Fibroblast of lung (primary cell): ENCODE results near the gene UBE3D. TPM values are rescaled to one million over a fixed set of nuclear protein-coding genes. Genes with fewer than 3 reads are reported as not detected.

ENCODE experiments used
- DNase-seq, 2 donors: peaks; one replicate each; pipeline versions ENCODE4 v3.0.0 to v3.0.0-alpha.2; 2010; ENCODE audit warnings: low read depth in 2 of 2
- H2AFZ ChIP-seq: 2 replicates; pipeline ENCODE4 v1.5.1; 2012; ENCODE audit warnings: low read length, control low read depth, inconsistent platforms
- H3K27ac ChIP-seq: 2 replicates; pipeline ENCODE4 v1.5.1; 2011; ENCODE audit warnings: low read length, control low read depth; ENCODE audit not compliant: insufficient read depth
- H3K27me3 ChIP-seq: 2 replicates; pipeline ENCODE4 v1.5.1; 2011; ENCODE audit warnings: mild to moderate bottlenecking, low read length; ENCODE audit not compliant: control insufficient read depth, insufficient read depth
- H3K36me3 ChIP-seq: 2 replicates; pipeline ENCODE4 v1.5.1; 2011; ENCODE audit warnings: low read length; ENCODE audit not compliant: control insufficient read depth, insufficient read depth
- H3K4me1 ChIP-seq: 2 replicates; pipeline ENCODE4 v1.5.1; 2011; ENCODE audit warnings: low read length; ENCODE audit not compliant: control insufficient read depth, insufficient read depth; ENCODE audit errors: extremely low read depth
- H3K4me2 ChIP-seq: 2 replicates; pipeline ENCODE4 v1.5.1; 2011; ENCODE audit warnings: low read length, control low read depth; ENCODE audit not compliant: insufficient read depth; ENCODE audit errors: extremely low read depth
- H3K4me3 ChIP-seq, 4 experiments: fragments of 200-600 bp in 1 of 4; sonication (generic) in 1 of 4; replicated peaks in 1 of 4; 2 replicates each; pipeline ENCODE4 v1.5.1; 2011 to 2016; ENCODE audit warnings: low read length in 4 of 4, low read depth in 3 of 4, mild to moderate bottlenecking in 3 of 4, control low read depth in 2 of 4, inconsistent platforms in 1 of 4, mixed read lengths in 1 of 4; ENCODE audit not compliant: insufficient read depth in 1 of 4; ENCODE audit errors: control extremely low read depth in 1 of 4
- H3K79me2 ChIP-seq: 2 replicates; pipeline ENCODE4 v1.5.1; 2012; ENCODE audit warnings: mild to moderate bottlenecking, low read length, inconsistent platforms; ENCODE audit not compliant: control insufficient read depth, insufficient read depth
- H3K9ac ChIP-seq: 2 replicates; pipeline ENCODE4 v1.5.1; 2011; ENCODE audit warnings: mild to moderate bottlenecking, low read length, control low read depth; ENCODE audit not compliant: insufficient read depth
- H3K9me3 ChIP-seq: 2 replicates; pipeline ENCODE4 v1.5.1; 2012; ENCODE audit warnings: low read depth, low read length; ENCODE audit not compliant: control insufficient read depth, insufficient read depth
- H4K20me1 ChIP-seq: 2 replicates; pipeline ENCODE4 v1.5.1; 2011; ENCODE audit warnings: low read length; ENCODE audit not compliant: control insufficient read depth, insufficient read depth; ENCODE audit errors: extremely low read depth
- CTCF ChIP-seq, 2 donors: IDR thresholded peaks in 1 of 2; conservative IDR thresholded peaks in 1 of 2; 1 replicate in 1 of 2; 2 replicates in 1 of 2; pipeline ENCODE4 v1.5.1; 2011 to 2012; ENCODE audit warnings: low read length in 2 of 2, control low read depth in 1 of 2, inconsistent platforms in 1 of 2, low read depth in 1 of 2, mild to moderate bottlenecking in 1 of 2
- EZH2 ChIP-seq: IDR thresholded peaks from 2 replicates; pipeline ENCODE4 v1.5.1; 2012; ENCODE audit warnings: low read length, control low read depth, mild to moderate bottlenecking; ENCODE audit errors: missing control alignments
- polyA plus RNA-seq, 2 donors: library from polyadenylated mRNA; depleted of rRNA in 1 of 2; stranded (reverse) in 1 of 2; unstranded in 1 of 2; fragments of >200 nt; gene quantifications; 2 replicates each; pipeline ENCODE4 v1.2.1, GENCODE V29; 2011 to 2012; ENCODE audit warnings: missing spikeins in 1 of 2
- total RNA-seq: library from RNA; depleted of rRNA; stranded (reverse); fragments of >200 nt; gene quantifications from 2 replicates; pipeline ENCODE4 v1.2.1, GENCODE V29; 2014

UBE3D gene
- total and polyA plus RNA-seq, 2 donors (not counting 1 experiment from before 2014, with no cell fraction given) = 2.8 to 5.6 TPM

GRCh38 chr6:83047065-83047754, 18.4 kb downstream of the UBE3D start:
- TF ChIP-seq CTCF (conservative IDR thresholded peaks at IDR 0.05 in 1 of 2, IDR thresholded peaks at IDR 0.05 in 1 of 2; ENCODE audit: low read depth in 1 of 2, low read length in 2 of 2) (no peak), EZH2 (no peak)
- H3K36me3 ChIP-seq = no peaks in the 10 kb centered on the region
- no peak overlapping the region for H2AFZ ChIP-seq
- no peak for DNase-seq
- H3K4me2 ChIP-seq = no peak overlapping the region
- H3K9ac ChIP-seq = no peak overlapping the region
- H3K79me2 ChIP-seq = no peaks in the 10 kb centered on the region
- no peaks in the 10 kb centered on the region for H3K27me3 ChIP-seq
- H3K9me3 ChIP-seq = no peaks in the 10 kb centered on the region
- H3K4me3 ChIP-seq = no peak overlapping the region
- H3K4me1 ChIP-seq = no peaks in the 10 kb centered on the region
- no peaks in the 10 kb centered on the region for H4K20me1 ChIP-seq
- no peak overlapping the region for H3K27ac ChIP-seq

- H3K36me3 ChIP-seq = no peaks in the 10 kb centered on the region
- H3K27ac ChIP-seq = no peak overlapping the region
- H4K20me1 ChIP-seq = no peaks in the 10 kb centered on the region
- no peak for TF ChIP-seq CTCF (conservative IDR thresholded peaks at IDR 0.05 in 1 of 2, IDR thresholded peaks at IDR 0.05 in 1 of 2; ENCODE audit: low read depth in 1 of 2, low read length in 2 of 2)
- no peak for TF ChIP-seq EZH2
- no peak overlapping the region for H3K9ac ChIP-seq
- H3K79me2 ChIP-seq = no peaks in the 10 kb centered on the region
- no peaks in the 10 kb centered on the region for H3K4me1 ChIP-seq
- H3K4me2 ChIP-seq = no peak overlapping the region
- DNase-seq = no peak
- H2AFZ ChIP-seq = no peak overlapping the region
- H3K9me3 ChIP-seq = no peaks in the 10 kb centered on the region
- H3K4me3 ChIP-seq = no peak overlapping the region
- no peaks in the 10 kb centered on the region for H3K27me3 ChIP-seq
Measured at GRCh38 chr6:83044091-83044768, 21.4 kb downstream of the UBE3D start.

GRCh38 chr6:83042467-83043053, 23.1 kb downstream of the UBE3D start:
- Histone ChIP-seq H3K9ac (no peak overlapping the region), H2AFZ (no peak overlapping the region), H3K27ac (no peak overlapping the region), H3K4me3 (no peak overlapping the region), H3K9me3 (no peaks in the 10 kb centered on the region), H3K79me2 (no peaks in the 10 kb centered on the region), H3K27me3 (no peaks in the 10 kb centered on the region), H3K4me1 (no peaks in the 10 kb centered on the region), H3K36me3 (no peaks in the 10 kb centered on the region), H4K20me1 (no peaks in the 10 kb centered on the region), H3K4me2 (no peak overlapping the region)
- no peak for TF ChIP-seq CTCF (conservative IDR thresholded peaks at IDR 0.05 in 1 of 2, IDR thresholded peaks at IDR 0.05 in 1 of 2; ENCODE audit: low read depth in 1 of 2, low read length in 2 of 2)
- no peak for TF ChIP-seq EZH2
- no peak for DNase-seq
